Astrocyte (in vitro differentiated cells and primary cell): Measurements from ENCODE around the gene RPL10A. TPM values are rescaled to one million over a fixed set of nuclear protein-coding genes. Genes with fewer than 3 reads are reported as not detected.

Experiments used
- DNase-seq: peaks from one replicate; pipeline ENCODE4 v3.0.0-alpha.2; 2010; ENCODE audit warnings: low read depth
- FAIRE-seq: peaks from 2 replicates; lab custom pipeline; 2011; peaks lifted over from hg19 to GRCh38; lab: Jason Lieb, UNC
- H2AFZ ChIP-seq: 2 replicates; pipeline ENCODE4 v1.6.0; 2012; ENCODE audit warnings: low read depth, low read length, inconsistent platforms
- H3K27ac ChIP-seq: 2 replicates; pipeline ENCODE4 v1.5.1; 2011; ENCODE audit warnings: low read depth, low read length, inconsistent platforms
- H3K27me3 ChIP-seq: 2 replicates; pipeline ENCODE4 v1.6.0; 2011; ENCODE audit warnings: low read length, inconsistent platforms; ENCODE audit not compliant: insufficient read depth
- H3K36me3 ChIP-seq: 2 replicates; pipeline ENCODE4 v1.5.1; 2011; ENCODE audit warnings: low read length, inconsistent platforms; ENCODE audit not compliant: insufficient read depth
- H3K4me1 ChIP-seq: 2 replicates; pipeline ENCODE4 v1.5.1; 2011; ENCODE audit warnings: low read length, inconsistent platforms; ENCODE audit not compliant: insufficient read depth
- H3K4me2 ChIP-seq: 2 replicates; pipeline ENCODE4 v1.6.0; 2012; ENCODE audit warnings: low read length, inconsistent platforms
- H3K4me3 ChIP-seq: 2 replicates; pipeline ENCODE4 v1.5.1; 2011; ENCODE audit warnings: low read depth, mild to moderate bottlenecking, low read length, inconsistent platforms; ENCODE audit not compliant: insufficient read depth
- H3K79me2 ChIP-seq: 2 replicates; pipeline ENCODE4 v1.6.0; 2012; ENCODE audit warnings: mild to moderate bottlenecking, low read length, inconsistent platforms; ENCODE audit not compliant: insufficient read depth
- H3K9ac ChIP-seq: 2 replicates; pipeline ENCODE4 v1.6.0; 2012; ENCODE audit warnings: mild to moderate bottlenecking, low read length, inconsistent platforms
- H3K9me3 ChIP-seq: 2 replicates; pipeline ENCODE4 v1.5.1; 2012; ENCODE audit warnings: low read depth, mild to moderate bottlenecking, low read length, inconsistent platforms; ENCODE audit not compliant: insufficient read depth
- H4K20me1 ChIP-seq: 2 replicates; pipeline ENCODE4 v1.6.0; 2012; ENCODE audit warnings: low read length, inconsistent platforms; ENCODE audit not compliant: insufficient read depth
- H3K27ac Mint-ChIP-seq: one replicate; pipeline ENCODE4 v1.8.0; 2021; ENCODE audit warnings: mild to moderate bottlenecking, mixed read lengths; ENCODE audit not compliant: unreplicated experiment
- H3K27me3 Mint-ChIP-seq: one replicate; pipeline ENCODE4 v1.8.0; 2021; ENCODE audit warnings: low read depth, mixed read lengths; ENCODE audit not compliant: unreplicated experiment
- H3K36me3 Mint-ChIP-seq: one replicate; pipeline ENCODE4 v1.8.0; 2021; ENCODE audit warnings: low read depth, mixed read lengths; ENCODE audit not compliant: unreplicated experiment
- H3K4me1 Mint-ChIP-seq: one replicate; pipeline ENCODE4 v1.8.0; 2021; ENCODE audit warnings: low read depth, mixed read lengths; ENCODE audit not compliant: unreplicated experiment
- H3K4me3 Mint-ChIP-seq: one replicate; pipeline ENCODE4 v1.8.0; 2021; ENCODE audit warnings: mild to moderate bottlenecking, moderate library complexity, mixed read lengths; ENCODE audit not compliant: unreplicated experiment
- H3K9me3 Mint-ChIP-seq: one replicate; pipeline ENCODE4 v1.8.0; 2021; ENCODE audit warnings: mild to moderate bottlenecking, mixed read lengths; ENCODE audit not compliant: unreplicated experiment
- EZH2 ChIP-seq: IDR thresholded peaks from 2 replicates; pipeline ENCODE4 v1.6.1; 2012; ENCODE audit warnings: mild to moderate bottlenecking, low read length, inconsistent platforms; ENCODE audit not compliant: insufficient read depth
- total RNA-seq: library from RNA; stranded (reverse); gene quantifications from 2 replicates; pipeline ENCODE4 v1.2.1, GENCODE V29; 2021
- TF ChIP-seq, protein P1 (sequence below): IDR thresholded peaks from 2 replicates; pipeline ENCODE4 v1.5.1; 2011; ENCODE audit warnings: low read depth, mild to moderate bottlenecking, inconsistent platforms, low read length, moderate library complexity; ENCODE audit not compliant: insufficient read depth

The RPL10A gene
- total RNA-seq, 1 donor from 2014 or later: 887 TPM

DNA sequence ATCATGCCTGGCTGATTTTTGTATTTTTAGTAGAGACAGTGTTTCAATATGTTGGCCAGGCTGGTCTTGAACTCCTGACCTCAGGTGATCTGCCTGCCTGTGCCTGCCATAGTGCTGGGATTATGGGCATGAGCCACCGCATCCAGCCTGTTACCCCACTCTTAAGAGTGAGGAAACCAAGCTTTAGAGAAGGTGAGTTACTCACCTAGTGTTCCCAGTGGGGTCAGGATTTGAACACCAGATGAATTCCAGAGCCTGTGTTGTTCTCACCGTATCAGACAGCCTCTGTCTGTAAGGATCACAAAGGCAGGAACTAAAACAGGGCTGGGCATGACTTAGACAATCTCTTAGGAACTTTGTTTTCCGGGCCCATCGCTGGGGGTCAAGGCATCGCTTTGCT lies 25.5 kb upstream of the RPL10A start:
- no peak for TF ChIP-seq EZH2
- TF ChIP-seq, protein P1, sequence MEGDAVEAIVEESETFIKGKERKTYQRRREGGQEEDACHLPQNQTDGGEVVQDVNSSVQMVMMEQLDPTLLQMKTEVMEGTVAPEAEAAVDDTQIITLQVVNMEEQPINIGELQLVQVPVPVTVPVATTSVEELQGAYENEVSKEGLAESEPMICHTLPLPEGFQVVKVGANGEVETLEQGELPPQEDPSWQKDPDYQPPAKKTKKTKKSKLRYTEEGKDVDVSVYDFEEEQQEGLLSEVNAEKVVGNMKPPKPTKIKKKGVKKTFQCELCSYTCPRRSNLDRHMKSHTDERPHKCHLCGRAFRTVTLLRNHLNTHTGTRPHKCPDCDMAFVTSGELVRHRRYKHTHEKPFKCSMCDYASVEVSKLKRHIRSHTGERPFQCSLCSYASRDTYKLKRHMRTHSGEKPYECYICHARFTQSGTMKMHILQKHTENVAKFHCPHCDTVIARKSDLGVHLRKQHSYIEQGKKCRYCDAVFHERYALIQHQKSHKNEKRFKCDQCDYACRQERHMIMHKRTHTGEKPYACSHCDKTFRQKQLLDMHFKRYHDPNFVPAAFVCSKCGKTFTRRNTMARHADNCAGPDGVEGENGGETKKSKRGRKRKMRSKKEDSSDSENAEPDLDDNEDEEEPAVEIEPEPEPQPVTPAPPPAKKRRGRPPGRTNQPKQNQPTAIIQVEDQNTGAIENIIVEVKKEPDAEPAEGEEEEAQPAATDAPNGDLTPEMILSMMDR: no peak
- H3K27ac ChIP-seq: no peak overlapping the region
- H4K20me1 ChIP-seq: no peaks in the 10 kb centered on the region
- no peaks in the 10 kb centered on the region for H3K4me1 ChIP-seq
- Mint-ChIP-seq H3K36me3 (no peaks in the 10 kb centered on the region), H3K9me3 (no peaks in the 10 kb centered on the region), H3K27ac (no peak overlapping the region), H3K27me3 (peaks cover 9% of the 10 kb centered on the region), H3K4me3 (no peak overlapping the region), H3K4me1 (no peaks in the 10 kb centered on the region)
- H3K9me3 ChIP-seq: no peaks in the 10 kb centered on the region
- H3K27me3 ChIP-seq: no peaks in the 10 kb centered on the region
- no peak overlapping the region for H3K4me2 ChIP-seq
- FAIRE-seq (no peak), DNase-seq (no peak)
- H3K36me3 ChIP-seq: no peaks in the 10 kb centered on the region
- no peak overlapping the region for H2AFZ ChIP-seq
- H3K4me3 ChIP-seq: no peak overlapping the region
- no peak overlapping the region for H3K9ac ChIP-seq
- no peaks in the 10 kb centered on the region for H3K79me2 ChIP-seq

GRCh38 chr6:35443341-35444030 lies 24.7 kb upstream of the RPL10A start:
- DNase-seq (no peak), FAIRE-seq (no peak)
- Histone ChIP-seq H3K9ac (no peak overlapping the region), H4K20me1 (no peaks in the 10 kb centered on the region), H3K27ac (no peak overlapping the region), H3K4me3 (no peak overlapping the region), H3K4me1 (no peaks in the 10 kb centered on the region), H3K36me3 (no peaks in the 10 kb centered on the region), H2AFZ (no peak overlapping the region), H3K79me2 (no peaks in the 10 kb centered on the region), H3K9me3 (no peaks in the 10 kb centered on the region), H3K27me3 (no peaks in the 10 kb centered on the region), H3K4me2 (no peak overlapping the region)
- no peaks in the 10 kb centered on the region for H3K9me3 Mint-ChIP-seq
- no peaks in the 10 kb centered on the region for H3K4me1 Mint-ChIP-seq
- H3K36me3 Mint-ChIP-seq: no peaks in the 10 kb centered on the region
- H3K27ac Mint-ChIP-seq: peak overlapping the region; percentile 26
- peaks cover 9% of the 10 kb centered on the region for H3K27me3 Mint-ChIP-seq
- TF ChIP-seq EZH2: no peak
- TF ChIP-seq, protein P1: no peak
- H3K4me3 Mint-ChIP-seq: no peak overlapping the region

GRCh38 chr6:35445691-35446090 lies 22.5 kb upstream of the RPL10A start:
- no peaks in the 10 kb centered on the region for H3K4me1 ChIP-seq
- FAIRE-seq (no peak), DNase-seq (no peak)
- no peaks in the 10 kb centered on the region for H3K79me2 ChIP-seq
- no peak for TF ChIP-seq EZH2
- TF ChIP-seq, protein P1: no peak
- no peak overlapping the region for H2AFZ ChIP-seq
- no peak overlapping the region for H3K4me3 ChIP-seq
- H3K9me3 ChIP-seq: no peaks in the 10 kb centered on the region
- no peaks in the 10 kb centered on the region for H3K36me3 Mint-ChIP-seq
- peaks cover 20% of the 10 kb centered on the region for H3K27me3 Mint-ChIP-seq
- no peak overlapping the region for H3K27ac ChIP-seq
- H3K4me3 Mint-ChIP-seq: no peak overlapping the region
- H3K27ac Mint-ChIP-seq: no peak overlapping the region
- H3K36me3 ChIP-seq: no peaks in the 10 kb centered on the region
- H3K27me3 ChIP-seq: no peaks in the 10 kb centered on the region
- H3K4me1 Mint-ChIP-seq: no peaks in the 10 kb centered on the region
- no peaks in the 10 kb centered on the region for H3K9me3 Mint-ChIP-seq
- H3K9ac ChIP-seq: no peak overlapping the region
- no peak overlapping the region for H3K4me2 ChIP-seq
- no peaks in the 10 kb centered on the region for H4K20me1 ChIP-seq
